GM19035 (cell line): ENCODE data around the gene DMXL2.
"Not testable (repeated sequence)": the region's sequence is repeated elsewhere in the genome, so short reads cannot be mapped to it uniquely, and the experiment has no call there.

ENCODE experiments used
- ATAC-seq: cut with Tn5 transposase; IDR thresholded peaks from one replicate; pipeline ENCODE4 v1.9.1; 2021; ENCODE audit not compliant: unreplicated experiment

Gene DMXL2, protein sequence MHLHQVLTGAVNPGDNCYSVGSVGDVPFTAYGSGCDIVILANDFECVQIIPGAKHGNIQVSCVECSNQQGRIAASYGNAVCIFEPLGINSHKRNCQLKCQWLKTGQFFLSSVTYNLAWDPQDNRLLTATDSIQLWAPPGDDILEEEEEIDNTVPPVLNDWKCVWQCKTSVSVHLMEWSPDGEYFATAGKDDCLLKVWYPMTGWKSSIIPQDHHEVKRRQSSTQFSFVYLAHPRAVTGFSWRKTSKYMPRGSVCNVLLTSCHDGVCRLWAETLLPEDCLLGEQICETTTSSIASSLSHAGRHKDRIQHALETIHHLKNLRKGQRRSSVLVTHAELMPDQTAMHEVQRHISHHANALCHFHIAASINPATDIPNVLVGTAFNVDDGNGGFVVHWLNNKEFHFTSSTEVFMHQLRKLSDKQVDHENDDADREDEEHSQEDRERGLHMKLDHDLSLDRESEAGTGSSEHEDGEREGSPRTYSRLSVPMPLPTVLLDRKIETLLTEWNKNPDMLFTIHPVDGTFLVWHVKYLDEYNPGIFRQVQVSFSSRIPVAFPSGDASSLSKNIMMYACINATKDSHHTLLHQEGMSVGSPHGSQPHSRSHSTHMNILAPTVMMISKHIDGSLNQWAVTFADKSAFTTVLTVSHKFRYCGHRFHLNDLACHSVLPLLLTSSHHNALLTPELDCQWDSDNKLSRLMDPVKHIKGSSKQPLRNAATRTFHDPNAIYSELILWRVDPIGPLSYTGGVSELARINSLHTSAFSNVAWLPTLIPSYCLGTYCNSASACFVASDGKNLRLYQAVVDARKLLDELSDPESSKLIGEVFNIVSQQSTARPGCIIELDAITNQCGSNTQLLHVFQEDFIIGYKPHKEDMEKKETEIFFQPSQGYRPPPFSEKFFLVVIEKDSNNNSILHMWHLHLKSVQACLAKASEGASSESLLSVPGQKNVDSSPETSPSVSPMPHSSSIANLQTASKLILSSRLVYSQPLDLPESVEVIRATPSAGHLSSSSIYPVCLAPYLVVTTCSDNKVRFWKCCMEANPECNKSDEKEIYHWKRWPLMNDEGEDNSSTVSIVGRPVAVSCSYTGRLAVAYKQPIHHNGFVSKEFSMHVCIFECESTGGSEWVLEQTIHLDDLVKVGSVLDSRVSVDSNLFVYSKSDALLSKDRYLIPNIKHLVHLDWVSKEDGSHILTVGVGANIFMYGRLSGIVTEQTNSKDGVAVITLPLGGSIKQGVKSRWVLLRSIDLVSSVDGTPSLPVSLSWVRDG (N-terminal part only)

DNA sequence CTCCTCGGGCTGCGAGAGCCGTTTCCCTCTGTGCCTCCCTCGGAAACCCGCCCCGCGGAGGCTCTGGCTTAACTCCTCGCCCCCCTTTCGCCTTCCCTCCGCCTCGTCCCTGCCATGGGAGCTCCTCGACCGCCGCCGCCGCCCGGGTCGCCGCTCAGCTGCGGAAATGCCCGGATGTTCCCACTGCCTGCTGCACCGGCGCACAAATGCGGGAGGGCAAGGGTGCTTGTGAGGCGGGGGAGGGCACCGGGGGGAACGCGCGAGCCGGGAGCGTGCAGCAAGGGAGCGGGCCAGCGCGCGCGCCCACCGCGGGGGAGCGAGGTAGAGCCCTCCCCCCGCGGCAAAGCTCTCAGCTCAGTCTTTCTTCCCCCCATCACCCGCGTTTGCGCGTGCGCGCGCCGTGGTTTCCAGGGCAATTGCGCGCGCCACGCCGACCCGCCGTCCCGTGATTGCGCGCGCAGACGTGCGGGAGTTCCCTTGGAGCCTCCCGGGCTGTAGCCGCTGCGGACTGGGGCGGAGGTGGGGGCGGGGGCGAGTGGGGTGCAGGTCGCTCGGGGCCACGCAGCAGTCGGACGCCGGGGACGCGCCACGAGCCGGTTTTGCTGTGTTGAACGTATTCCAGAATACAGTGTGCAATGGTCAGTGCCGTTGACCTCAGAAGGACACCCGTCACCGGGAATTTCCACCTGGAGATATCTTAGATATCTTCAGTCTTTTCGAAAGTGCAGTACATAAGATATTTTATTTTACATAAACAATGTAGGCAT is at the start of gene DMXL2:
TSS of gene DMXL2 (minus strand) at position 168 of the 767 bp plus-strand sequence. CDS start 226 bp downstream, outside the sequence.
- peak; percentile 32 for ATAC-seq

DNA sequence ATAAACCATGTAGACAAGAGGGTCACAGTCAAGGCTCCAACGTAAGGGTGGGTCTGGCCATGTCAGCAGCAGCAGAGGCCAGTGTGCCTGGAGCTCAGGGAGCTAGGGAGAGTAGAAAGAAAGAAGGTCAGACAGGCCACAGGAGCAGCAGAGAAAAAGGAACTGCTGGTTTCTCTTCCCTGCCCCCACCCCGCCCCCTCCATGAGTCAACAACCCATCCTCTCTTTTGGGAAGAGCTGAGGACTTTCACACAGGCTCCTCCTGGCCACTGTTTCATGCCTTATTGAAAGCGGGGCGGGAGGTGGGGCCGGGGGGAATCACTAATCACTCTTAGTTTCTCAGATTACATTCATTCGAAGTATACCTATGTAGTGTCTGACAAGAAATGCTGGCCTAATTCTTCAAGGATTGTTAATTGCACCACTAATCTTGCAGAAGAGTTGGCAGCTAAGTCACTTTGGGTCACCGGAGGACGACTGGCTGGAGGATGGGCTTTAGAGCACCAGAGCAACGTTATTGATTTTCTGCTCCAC is 49.6 kb upstream of the DMXL2 start:
- no peak for ATAC-seq

DNA sequence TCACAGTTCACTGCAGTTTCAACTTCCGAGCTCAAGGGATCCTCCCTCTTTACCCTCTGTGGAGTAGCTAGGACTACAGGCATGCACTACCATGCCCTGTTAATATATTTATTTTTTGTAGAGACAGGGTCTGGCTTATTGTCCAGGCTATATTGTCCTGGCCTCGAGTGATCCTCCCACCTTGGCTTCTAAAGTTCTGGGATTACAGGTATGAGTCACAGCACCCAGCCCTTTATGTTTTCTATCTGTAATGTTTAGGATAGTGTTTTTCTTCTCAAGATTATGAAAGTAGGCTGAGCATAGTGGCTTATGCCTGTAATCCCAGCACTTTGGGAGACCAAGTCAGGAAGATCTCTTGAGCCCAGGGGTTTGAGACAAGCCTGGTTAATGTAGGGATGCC is 46.8 kb upstream of the DMXL2 start:
- ATAC-seq: no peak

DNA sequence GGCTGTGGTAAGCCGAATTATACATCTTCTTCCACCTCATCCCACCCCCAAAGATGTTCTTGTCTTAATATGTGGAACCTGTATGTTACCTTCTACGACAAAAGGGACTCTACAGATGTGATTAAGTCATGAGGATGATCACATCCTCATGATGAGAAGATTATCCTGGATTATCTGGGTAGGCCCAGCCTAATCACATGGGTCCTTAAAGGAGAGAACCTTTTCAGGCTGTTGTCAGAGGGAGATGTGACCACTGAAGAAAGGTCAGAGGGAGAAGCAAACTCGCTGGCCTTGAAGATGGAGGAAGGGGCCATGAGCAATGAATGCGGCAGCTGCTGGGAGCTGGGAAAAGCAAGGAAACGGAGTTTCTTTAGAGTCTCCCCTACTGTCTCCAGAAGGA is 45.9 kb upstream of the DMXL2 start:
- ATAC-seq: no peak

DNA sequence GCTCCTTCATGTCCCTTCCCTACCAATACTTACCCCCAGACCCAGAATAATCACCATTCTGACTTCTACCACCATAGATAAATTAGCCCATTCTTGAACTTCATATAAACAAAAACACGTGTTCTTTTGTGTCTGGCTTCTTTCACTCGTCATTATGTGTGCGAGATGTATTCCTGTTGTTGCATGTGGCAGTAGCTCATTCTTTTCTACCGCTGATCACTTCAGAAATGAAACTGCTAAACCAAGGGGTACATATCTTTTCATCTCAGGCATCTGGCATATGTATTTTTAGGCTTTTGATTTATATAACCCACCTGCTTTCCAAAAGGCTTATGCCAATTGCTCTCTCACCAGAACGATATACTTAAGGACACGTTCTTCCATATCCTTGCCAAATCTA is 44.9 kb upstream of the DMXL2 start:
- no peak for ATAC-seq

DNA sequence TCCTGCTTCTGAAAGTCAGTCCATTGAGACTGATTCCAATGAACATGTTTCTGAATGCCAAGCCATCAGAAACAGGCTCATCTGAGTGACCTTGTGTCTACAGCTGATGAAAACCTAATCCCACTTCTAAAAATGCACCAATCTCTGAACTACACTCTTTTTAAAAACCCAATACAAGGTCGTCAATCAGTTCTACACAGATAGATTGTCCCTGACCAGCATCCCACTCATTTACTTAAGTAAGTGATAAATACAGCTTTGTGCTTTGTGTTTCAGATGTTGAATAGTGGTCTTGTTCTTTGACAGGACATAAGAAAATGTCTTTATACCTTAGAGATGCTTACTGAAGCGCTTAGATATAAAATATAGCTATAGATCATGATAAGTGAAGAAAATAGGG is 38.5 kb upstream of the DMXL2 start:
- ATAC-seq: no peak

DNA sequence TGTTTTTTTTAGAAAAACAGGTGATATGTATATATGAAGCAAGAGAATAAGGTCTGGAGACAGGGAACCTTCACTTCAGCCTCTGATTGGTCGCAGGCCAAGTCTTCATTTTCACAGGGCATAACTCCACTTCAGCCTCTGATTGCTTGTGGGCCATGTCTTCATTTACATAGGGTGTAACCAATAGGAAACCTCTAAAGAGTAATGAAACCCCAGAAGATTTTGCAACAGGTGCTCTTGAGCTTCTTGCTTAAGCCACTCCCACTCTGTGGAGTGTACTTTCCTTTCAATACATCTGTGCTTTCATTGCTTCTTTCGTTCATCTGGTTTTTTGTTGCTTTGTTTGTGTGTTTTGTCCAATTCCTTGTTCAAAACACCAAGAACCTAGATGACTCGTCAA is 36.1 kb upstream of the DMXL2 start:
- no peak for ATAC-seq

DNA sequence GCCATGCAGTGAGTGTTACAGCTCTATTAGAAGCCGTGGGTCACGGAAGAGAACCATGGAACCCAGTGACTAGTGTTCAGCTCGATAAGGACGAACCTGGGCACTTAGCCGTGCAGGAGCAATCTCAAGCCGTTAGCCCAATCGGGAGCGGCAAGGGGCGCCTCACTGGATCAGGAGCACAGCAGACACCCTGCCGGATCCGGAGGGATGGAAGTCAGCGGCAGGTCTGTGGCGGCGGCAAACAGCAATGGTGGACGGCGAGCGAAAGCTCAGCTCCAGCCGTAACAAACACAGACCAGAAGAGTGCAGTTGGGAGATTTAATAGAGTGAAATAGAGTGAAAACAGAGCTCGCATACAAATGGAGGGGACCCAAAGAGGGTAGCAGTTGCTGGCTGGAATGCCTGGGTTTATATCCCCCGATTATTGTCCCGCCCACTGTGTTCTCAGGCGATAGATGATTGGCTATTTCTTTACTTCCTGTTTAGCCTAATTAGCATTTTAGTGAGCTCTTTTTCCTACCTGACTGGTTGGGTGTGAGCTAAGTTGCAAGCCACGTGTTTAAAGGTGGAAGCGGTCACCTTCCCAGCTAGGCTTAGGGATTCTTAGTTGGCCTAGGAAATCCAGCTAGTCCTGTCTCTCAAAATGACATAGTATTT is 33.0 kb upstream of the DMXL2 start:
- not testable (repeated sequence) for ATAC-seq

DNA sequence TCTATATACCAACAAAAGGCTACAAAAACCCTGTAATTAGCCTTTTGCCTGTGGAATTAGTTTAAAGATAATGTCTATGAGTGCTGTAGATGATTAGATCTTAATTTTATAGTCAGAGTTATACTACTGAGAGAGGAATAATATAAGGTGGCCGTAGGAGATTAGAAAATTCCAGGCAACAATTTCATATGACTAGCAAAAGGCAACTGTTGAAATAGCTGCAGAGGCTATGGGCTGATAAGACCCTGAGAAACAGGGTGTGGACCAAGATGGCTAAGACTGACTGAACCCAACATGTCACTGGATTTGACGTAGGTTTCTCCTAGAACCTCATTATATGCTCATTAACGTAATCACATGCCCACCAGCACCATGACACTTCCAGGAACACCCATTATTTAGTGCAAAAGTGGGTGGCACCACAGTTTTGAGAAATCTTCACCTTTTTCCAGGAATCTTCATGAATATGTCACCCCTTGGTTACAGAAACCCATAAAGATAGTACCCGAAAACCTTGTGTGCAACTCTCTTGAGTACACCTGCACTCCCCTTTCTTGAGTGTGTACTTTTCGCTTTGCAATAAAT is 29.6 kb upstream of the DMXL2 start:
- ATAC-seq: no peak

DNA sequence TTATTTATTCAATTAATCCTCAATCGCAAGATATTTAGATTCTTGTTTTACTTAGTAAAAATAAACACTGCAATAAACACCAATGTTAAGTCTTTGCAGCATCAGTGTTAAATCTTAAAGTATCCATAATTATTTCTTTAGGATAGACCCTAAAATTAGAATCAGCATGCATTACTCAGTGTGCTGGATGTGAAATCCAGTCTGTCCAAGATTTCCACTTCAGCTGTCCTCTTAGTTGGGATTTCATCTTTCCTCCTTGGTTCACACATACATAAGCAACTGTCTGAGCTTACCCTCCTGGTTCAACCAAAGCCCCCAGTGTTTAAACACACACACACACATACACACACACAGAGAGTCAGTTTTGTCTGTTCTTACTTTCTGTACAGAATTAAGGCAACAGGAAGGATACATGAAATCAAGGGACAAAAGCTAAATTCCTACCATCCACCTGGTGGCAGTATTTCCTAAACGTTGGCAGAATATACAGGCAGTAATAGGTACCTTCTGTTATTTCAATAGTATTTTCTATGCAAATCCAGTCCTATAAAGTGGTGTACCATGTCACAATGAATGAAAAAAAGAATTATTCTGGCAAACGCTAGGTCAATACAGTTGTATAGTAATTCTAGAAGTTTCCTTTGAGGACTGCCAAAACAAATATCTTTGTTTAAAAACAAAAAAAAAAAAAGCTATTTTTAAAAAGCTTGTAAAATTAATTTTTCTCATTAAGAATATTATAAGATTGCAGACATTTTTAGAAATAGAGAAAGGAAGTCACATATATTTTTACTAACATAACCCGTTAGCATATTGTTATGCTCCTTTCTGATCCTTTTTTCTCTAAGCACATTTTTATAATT is 27.3 kb upstream of the DMXL2 start:
- ATAC-seq: no peak

DNA sequence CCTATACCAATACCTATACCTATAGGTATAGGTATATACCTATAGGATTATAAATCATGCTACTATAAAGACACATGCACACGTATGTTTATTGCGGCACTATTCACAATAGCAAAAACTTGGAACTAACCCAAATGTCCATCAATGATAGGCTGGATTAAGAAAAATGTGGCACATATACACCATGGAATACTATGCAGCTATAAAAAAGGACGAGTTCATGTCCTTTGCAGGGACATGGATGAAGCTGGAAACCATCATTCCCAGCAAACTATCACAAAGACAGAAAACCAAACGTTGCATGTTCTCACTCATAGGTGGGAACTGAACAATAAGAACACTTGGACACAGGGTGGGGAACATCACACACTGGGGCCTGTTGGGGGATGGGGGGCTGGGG is 26.1 kb upstream of the DMXL2 start:
- not testable (repeated sequence) for ATAC-seq

DNA sequence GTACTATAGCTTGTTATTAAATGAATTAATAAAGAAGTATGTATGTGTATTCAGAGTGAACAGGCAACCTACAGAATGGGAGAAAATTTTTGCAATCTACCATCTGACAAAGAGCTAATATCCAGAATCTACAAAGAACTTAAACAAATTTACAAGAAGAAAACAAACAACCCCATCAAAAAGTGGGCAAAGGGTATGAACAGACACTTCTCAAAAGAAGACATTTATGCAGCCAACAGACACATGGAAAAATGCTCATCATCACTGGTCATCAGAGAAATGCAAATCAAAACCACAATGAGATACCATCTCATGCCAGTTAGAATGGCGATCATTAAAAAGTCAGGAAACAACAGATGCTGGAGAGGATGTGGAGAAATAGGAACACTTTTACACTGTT is 25.5 kb upstream of the DMXL2 start:
- ATAC-seq: not testable (repeated sequence)

DNA sequence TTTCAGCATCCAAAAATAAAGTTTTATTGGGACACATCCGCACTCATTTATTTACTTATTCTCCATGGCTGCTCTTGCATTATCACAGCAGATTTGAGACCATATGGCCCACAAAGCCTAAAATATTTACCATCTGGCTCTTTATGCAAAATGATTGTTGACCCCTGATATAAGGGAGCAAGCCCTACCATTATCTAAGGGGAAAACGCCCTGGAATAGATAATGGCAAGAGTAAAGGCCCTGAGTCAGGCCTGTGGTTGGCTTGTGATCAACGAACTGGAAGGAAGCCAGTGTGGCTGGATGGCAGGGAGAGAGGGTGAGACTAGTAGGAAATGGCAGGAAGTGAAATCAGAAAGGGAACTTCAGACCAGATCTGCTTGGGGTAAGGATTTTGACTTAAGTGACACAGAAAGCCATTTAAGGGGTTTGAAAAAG is 24.6 kb upstream of the DMXL2 start:
- ATAC-seq: no peak

DNA sequence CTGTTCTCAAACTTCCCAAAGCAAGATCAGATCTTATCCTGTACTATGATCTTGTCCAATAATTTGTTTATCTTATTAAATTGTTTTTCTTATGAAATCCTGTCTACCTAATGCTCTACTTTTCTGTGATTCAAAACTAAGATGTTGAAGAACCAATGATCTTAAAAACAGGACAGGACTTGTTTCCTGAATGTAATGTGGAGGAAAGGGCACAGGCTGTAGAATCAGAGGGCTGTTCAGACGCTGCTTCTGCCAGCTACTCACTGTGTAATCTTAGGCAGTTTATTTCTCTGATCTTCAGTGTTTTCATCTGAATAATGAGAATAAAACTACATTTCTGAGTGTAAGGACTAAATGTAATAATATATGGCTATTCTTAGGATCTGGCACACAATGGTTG is 20.1 kb upstream of the DMXL2 start:
- no peak for ATAC-seq

DNA sequence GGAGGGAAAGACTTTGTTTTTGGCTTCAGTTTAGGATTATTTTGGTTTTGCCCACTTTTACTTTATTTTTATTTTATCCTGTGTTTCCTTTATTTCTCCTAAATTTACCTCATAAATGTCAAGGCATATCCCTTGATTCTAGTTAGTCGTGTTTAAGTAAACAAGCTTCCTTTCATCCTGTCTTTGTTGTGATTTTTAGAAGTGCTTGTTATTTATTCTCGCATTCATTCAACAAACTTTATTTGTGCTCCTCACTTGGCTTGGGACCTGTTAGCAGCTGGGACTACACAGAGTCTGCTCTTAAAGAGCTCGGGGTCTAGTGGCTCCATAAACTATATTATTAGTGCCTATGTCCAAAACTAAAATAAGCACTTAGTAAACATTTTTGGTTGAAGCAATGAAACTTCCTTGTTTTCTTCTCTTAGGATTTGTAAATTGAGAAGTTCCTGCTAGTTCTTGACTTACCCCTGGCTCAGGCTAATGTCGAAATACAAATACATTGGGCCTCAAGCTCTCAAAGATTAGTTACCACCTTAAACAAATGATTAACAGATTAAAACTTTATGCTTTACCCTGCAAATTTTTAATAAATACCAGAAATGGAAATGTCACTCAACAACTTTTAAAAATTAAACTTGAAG is 19.0 kb upstream of the DMXL2 start:
- no peak for ATAC-seq

DNA sequence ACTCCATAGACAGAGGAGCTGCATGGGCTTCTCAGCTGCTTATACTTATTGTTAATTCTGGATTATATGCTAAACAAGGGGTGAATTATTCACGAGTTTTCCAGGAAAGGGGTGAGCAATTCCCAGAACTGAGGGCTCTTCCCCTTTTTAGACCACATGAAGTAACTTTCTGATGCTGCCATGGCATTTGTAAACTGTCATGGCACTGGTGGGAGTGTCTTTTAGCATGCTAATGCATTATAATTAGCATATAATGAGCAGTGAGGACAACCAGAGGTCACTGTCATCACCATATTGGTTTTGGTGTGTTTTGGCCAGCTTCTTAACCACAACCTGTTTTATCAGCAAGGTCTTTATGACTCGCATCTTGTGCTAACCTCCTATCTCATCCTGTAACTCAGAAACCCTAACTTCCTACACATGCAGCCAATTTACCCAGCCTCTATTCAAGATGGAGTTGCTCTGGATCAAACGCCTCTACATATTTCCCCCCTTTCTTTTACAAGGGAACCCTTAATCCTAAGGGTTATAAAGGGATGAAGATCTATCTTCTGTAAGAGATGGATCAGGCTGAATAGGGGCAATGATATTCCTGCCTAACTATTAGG is 12.1 kb upstream of the DMXL2 start:
- no peak for ATAC-seq

DNA sequence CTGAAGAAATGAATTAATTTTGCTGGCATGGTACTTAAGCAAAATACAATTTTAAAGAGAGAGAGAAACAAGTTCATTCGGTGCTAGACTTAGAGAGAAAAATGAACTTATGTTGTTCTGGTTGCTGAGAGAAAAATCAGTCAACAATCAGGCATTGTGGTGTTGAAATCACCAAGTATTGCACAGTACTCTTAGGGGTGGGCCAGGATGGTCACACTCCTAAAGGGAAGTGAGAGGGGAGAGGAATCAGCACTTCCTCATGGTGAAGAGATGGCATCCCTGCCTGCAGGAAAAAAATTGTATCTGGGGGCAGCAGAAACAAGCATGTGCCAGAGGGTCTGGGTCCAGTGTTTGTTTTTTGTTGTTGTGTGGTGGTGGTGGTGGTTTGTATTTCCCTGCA is 7.0 kb upstream of the DMXL2 start:
- no peak for ATAC-seq

DNA sequence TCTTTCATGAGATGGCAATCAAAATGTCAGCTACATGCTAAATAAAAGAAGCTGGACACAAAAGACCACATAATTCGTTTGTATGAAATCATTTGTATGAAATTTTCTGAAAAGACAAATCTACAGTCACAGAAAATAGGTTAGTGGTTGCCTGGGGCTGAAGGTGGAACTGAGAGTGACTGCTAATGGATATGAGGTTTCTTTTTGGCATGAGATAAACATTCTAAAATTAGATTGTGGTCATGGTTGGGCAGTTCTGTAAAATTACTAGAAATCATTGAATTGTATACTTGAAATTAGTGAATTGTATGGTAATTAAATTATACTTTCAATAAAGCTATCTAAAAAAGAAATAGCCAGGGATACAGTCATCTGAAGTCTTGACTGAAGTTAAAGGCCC is 2.7 kb upstream of the DMXL2 start:
- peak; percentile 36 for ATAC-seq
